Left lung (tissue), 10 donors: ENCODE data around the gene SUPT4H1. TPM values are rescaled to one million over a fixed set of nuclear protein-coding genes. Genes with fewer than 3 reads are reported as not detected.

Experiments
- ATAC-seq: fragments of 200-7000 bp; cut with Tn5 transposase; one replicate; pipeline ENCODE4 v1.9.1; 2020; ENCODE audit warnings: moderate library complexity
- DNase-seq, 4 donors: peaks; one replicate each; pipeline ENCODE4 v3.0.0-alpha.2; 2013 to 2020
- H3K27ac ChIP-seq, 2 donors: fragments of 200-600 bp; sonication (generic) in 1 of 2; one replicate each; pipeline versions ENCODE4 v1.5.0 to v1.8.0; 2020 to 2021
- H3K27me3 ChIP-seq, 2 donors: fragments of 200-600 bp; sonication (generic) in 1 of 2; one replicate each; pipeline versions ENCODE4 v1.5.0 to v1.8.0; 2020 to 2021
- H3K36me3 ChIP-seq, 2 donors: fragments of 200-600 bp; sonication (generic) in 1 of 2; one replicate each; pipeline versions ENCODE4 v1.5.0 to v1.8.0; 2020 to 2021
- H3K4me1 ChIP-seq, 2 donors: fragments of 200-600 bp; one replicate each; pipeline ENCODE4 v1.8.0; 2021
- H3K4me3 ChIP-seq, 2 donors: fragments of 200-600 bp; sonication (generic) in 1 of 2; one replicate each; pipeline versions ENCODE4 v1.5.0 to v1.8.0; 2020 to 2021; ENCODE audit warnings: mild to moderate bottlenecking in 1 of 2
- H3K9me3 ChIP-seq, 2 donors: fragments of 200-600 bp; sonication (generic) in 1 of 2; one replicate each; pipeline versions ENCODE4 v1.5.0 to v1.8.0; 2020 to 2021
- CTCF ChIP-seq, 2 donors: fragments of 200-600 bp; sonication (generic) in 1 of 2; IDR thresholded peaks; one replicate each; pipeline versions ENCODE4 v1.5.0 to v1.8.0; 2021; ENCODE audit warnings: antibody characterized with exemption in 2 of 2
- intact Hi-C, 2 donors: fragments of 100-400 bp; cut with DNase I; formaldehyde crosslinking; loops; one replicate each; pipeline versions ENCODE4 v1.11.2 to v1.14.2; 2022
- polyA plus RNA-seq, 6 donors: library from polyadenylated mRNA; unstranded; fragments of 120-200 nt; gene quantifications; one replicate each; pipeline ENCODE4 v1.2.1, GENCODE V29; 2013; ENCODE audit not compliant: insufficient read length in 6 of 6
- total RNA-seq, 2 donors: library from RNA; stranded (reverse); fragmentation: NEBNext Ultra II Directional; extraction: Animal tissue kit (Norgen Biotek cat#: 25700); gene quantifications; one replicate each; pipeline ENCODE4 v1.2.1, GENCODE V29; 2021
- donor health status: DM: no; HTN: yes; CAD: no.
- donor health status: DM: no; HTN: no; CAD: no.

SUPT4H1 gene
- total and polyA plus RNA-seq, 8 donors = 68.4 to 139 (median 124) TPM

GRCh38 chr17:58319173-58320162, 32.5 kb downstream of the SUPT4H1 start:
- peaks cover 0 to 18% of the 10 kb centered on the region in 2 donors for H3K27me3 ChIP-seq
- peaks cover 0 to 13% of the 10 kb centered on the region in 2 donors for H3K4me1 ChIP-seq
- intact Hi-C loops = loop anchor here in 1 of 2 donors (10.0 kb wide), 1 partner anchor 125 kb away; no protein-coding TSS in a partner anchor
- peak in 1 of 4 donors; percentile 59 for DNase-seq
- no peak overlapping the region for H3K4me3 ChIP-seq
- H3K9me3 ChIP-seq = no peaks in the 10 kb centered on the region
- no peaks in the 10 kb centered on the region for H3K36me3 ChIP-seq
- H3K27ac ChIP-seq = no peak overlapping the region
- no peak for TF ChIP-seq CTCF (IDR thresholded peaks at IDR 0.05)
- no peak for ATAC-seq

- ATAC-seq = no peak
- no peak for DNase-seq
- Histone ChIP-seq H3K27me3 (peaks cover 0 to 11% of the 10 kb centered on the region in 2 donors), H3K27ac (no peak overlapping the region), H3K9me3 (no peaks in the 10 kb centered on the region), H3K4me1 (peaks cover 0 to 5% of the 10 kb centered on the region in 2 donors), H3K36me3 (no peaks in the 10 kb centered on the region), H3K4me3 (no peak overlapping the region)
- intact Hi-C loops = loop anchor here in 1 of 2 donors (10.0 kb wide), 1 partner anchor 126 kb away; no protein-coding TSS in a partner anchor
- TF ChIP-seq CTCF (IDR thresholded peaks at IDR 0.05) = no peak
Measured at GRCh38 chr17:58318627-58319172, 33.3 kb downstream of the SUPT4H1 start.

- intact Hi-C loops = loop anchor here in 1 of 2 donors (10.0 kb wide), 1 partner anchor 127 kb away; no protein-coding TSS in a partner anchor
- DNase-seq (peak in 1 of 4 donors; percentile 55), ATAC-seq (no peak)
- H3K4me1 ChIP-seq = peaks cover 0 to 5% of the 10 kb centered on the region in 2 donors
- H3K36me3 ChIP-seq = no peaks in the 10 kb centered on the region
- peaks cover 0 to 4% of the 10 kb centered on the region in 2 donors for H3K27me3 ChIP-seq
- no peak for TF ChIP-seq CTCF (IDR thresholded peaks at IDR 0.05)
- H3K4me3 ChIP-seq = no peak overlapping the region
- H3K9me3 ChIP-seq = no peaks in the 10 kb centered on the region
- H3K27ac ChIP-seq = no peak overlapping the region
Measured at GRCh38 chr17:58318065-58318481, 33.9 kb downstream of the SUPT4H1 start.

- no peak overlapping the region for H3K27ac ChIP-seq
- intact Hi-C loops = loop anchor here in 1 of 2 donors (10.0 kb wide), 1 partner anchor 127 kb away; no protein-coding TSS in a partner anchor
- peaks cover 0 to 5% of the 10 kb centered on the region in 2 donors for H3K4me1 ChIP-seq
- H3K27me3 ChIP-seq = no peaks in the 10 kb centered on the region
- peak; percentile 85 for ATAC-seq
- H3K4me3 ChIP-seq = no peak overlapping the region
- DNase-seq = no peak
- peak; percentile 50 to 68 for TF ChIP-seq CTCF (IDR thresholded peaks at IDR 0.05)
- no peaks in the 10 kb centered on the region for H3K36me3 ChIP-seq
- H3K9me3 ChIP-seq = no peaks in the 10 kb centered on the region
Measured at GRCh38 chr17:58317421-58318064, 34.5 kb downstream of the SUPT4H1 start.
